Gastroesophageal sphincter (tissue), 3 donors: ENCODE measurements around the gene KIF5A.

Experiments used
- EP300 ChIP-seq: sonication (generic); formaldehyde crosslinking; IDR thresholded peaks from one replicate; pipeline ENCODE4 v1.6.1; 2017; ENCODE audit warnings: antibody characterized with exemption, mild to moderate bottlenecking
- POLR2A ChIP-seq, 2 donors: fragments of 450-650 bp; IDR thresholded peaks; one replicate each; pipeline ENCODE4 v1.6.1; 2017; ENCODE audit warnings: antibody characterized with exemption in 2 of 2, mild to moderate bottlenecking in 2 of 2, moderate library complexity in 1 of 2
- POLR2AphosphoS5 ChIP-seq: sonication (generic); formaldehyde crosslinking; IDR thresholded peaks from one replicate; pipeline ENCODE4 v1.6.1; 2017; ENCODE audit warnings: antibody characterized with exemption
- TF ChIP-seq, protein P1 (sequence below), 4 experiments: fragments of 200-600 bp in 2 of 4; fragments of 450-650 bp in 2 of 4; sonication (generic) in 1 of 4; IDR thresholded peaks; one replicate each; pipeline ENCODE4 v1.5.1; 2017 to 2019; ENCODE audit warnings: antibody characterized with exemption in 4 of 4, mild to moderate bottlenecking in 2 of 4, moderate library complexity in 2 of 4

DNA sequence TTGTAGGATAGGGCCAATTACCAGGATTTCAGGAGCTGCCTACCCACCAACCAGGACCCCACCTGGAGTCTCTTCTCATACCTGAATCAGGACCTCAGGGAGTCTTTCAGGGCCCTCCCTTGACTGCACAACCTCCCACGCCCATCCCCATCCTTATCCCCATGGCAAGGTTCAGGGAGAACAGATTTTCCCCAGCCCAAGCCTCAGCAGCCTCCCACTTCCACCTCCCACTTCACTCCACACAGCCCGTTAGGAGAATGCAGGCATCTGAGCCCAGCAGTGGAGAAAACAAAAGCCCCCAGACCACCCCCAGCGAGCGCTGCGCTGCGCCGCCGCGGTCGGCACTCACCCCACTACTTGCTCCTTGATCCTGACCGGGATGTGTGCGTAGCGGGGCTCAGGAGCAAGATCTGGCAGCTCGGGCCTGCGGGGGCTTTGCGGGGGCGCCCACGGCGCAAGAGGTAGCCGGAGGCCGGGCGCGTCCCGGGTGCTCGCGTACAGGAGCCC is 81.8 kb downstream of the KIF5A start:
- TF ChIP-seq, protein P1, sequence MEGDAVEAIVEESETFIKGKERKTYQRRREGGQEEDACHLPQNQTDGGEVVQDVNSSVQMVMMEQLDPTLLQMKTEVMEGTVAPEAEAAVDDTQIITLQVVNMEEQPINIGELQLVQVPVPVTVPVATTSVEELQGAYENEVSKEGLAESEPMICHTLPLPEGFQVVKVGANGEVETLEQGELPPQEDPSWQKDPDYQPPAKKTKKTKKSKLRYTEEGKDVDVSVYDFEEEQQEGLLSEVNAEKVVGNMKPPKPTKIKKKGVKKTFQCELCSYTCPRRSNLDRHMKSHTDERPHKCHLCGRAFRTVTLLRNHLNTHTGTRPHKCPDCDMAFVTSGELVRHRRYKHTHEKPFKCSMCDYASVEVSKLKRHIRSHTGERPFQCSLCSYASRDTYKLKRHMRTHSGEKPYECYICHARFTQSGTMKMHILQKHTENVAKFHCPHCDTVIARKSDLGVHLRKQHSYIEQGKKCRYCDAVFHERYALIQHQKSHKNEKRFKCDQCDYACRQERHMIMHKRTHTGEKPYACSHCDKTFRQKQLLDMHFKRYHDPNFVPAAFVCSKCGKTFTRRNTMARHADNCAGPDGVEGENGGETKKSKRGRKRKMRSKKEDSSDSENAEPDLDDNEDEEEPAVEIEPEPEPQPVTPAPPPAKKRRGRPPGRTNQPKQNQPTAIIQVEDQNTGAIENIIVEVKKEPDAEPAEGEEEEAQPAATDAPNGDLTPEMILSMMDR (IDR thresholded peaks at IDR 0.05) = no peak
- TF ChIP-seq POLR2A (IDR thresholded peaks at IDR 0.05) (no peak), EP300 (no peak), POLR2AphosphoS5 (no peak)
